ENCODE data around the gene CXCR5. TPM values are rescaled to one million over a fixed set of nuclear protein-coding genes. Genes with fewer than 3 reads are reported as not detected.
A peak's percentile ranks its signal among the peaks of the same experiment; 100 is the strongest.

Gene CXCR5
- total and polyA plus RNA-seq, 10 of the 15 experiments (the other 5 are each of a cell fraction or from before 2014, with no cell fraction given), result 0.03 to 0.63 (median 0.25) TPM

DNA sequence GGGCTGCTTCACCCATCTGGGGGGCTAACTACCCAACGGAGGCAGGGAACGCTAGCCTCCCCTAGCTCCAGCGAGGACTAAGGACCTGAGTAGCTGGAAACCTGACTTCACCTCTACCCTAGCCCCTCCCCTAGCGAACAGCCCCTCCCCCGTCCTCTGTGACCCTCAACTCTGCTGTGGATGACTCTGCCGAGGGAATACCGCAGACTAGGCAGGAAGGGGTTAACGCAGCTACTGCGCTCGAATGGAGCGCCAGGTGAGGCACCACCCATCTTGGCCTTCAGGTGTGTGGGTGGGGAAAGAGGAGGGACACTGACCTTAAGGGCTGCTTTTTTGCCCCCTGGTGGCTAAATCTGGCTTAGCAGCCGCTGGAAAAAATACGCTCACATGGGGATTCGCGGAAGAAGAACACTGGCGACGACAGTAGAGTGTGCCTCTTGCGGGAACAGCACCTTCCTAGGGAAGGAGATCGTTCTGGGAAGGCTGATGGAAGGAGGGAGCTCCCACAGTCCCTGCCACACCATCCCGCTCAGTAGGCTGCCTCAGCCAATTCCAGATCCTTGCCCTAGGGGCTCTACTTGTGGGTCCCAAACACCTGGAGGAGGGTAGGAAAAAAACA is 46.5 kb downstream of the CXCR5 start (continued):
- TF ChIP-seq EGR1 (IDR thresholded peaks at IDR 0.05; ENCODE audit: borderline replicate concordance in 1 of 2, low read depth in 2 of 2, low read length in 2 of 2) (peak in 1 of 2 experiments; percentile 78; a peak in 2 of 3 replicates), CBFB (IDR thresholded peaks at IDR 0.05; ENCODE audit: low read depth) (peak; percentile 21; the same call in 1 of the 2 replicates), MEF2B (IDR thresholded peaks at IDR 0.05; ENCODE audit: partially characterized antibody, poor library complexity, severe bottlenecking) (peak; percentile 28), NFYB (IDR thresholded peaks at IDR 0.05; ENCODE audit: insufficient read depth, low read depth, low read length) (no peak), RAD21 (IDR thresholded peaks at IDR 0.05; ENCODE audit: insufficient read depth, low read depth, low read length) (peak; percentile 63), PML (IDR thresholded peaks at IDR 0.05; ENCODE audit: low read length) (no peak), NFIC (IDR thresholded peaks at IDR 0.05; ENCODE audit: low read depth, low read length) (no peak), SMC3 (IDR thresholded peaks at IDR 0.05; ENCODE audit: borderline replicate concordance, low read length) (peak; percentile 94), NBN (IDR thresholded peaks at IDR 0.05) (no peak), GATAD2B (conservative IDR thresholded peaks at IDR 0.05; ENCODE audit: low read depth) (peak; percentile 58), CBX3 (IDR thresholded peaks at IDR 0.05; ENCODE audit: borderline replicate concordance, low read depth) (no peak), IKZF2 (IDR thresholded peaks at IDR 0.05) (peak; percentile 26 to 42; a peak in 2 of 4 replicates), IKZF1 (conservative IDR thresholded peaks at IDR 0.05) (peak; percentile 61)
- TF ChIP-seq, protein P1, sequence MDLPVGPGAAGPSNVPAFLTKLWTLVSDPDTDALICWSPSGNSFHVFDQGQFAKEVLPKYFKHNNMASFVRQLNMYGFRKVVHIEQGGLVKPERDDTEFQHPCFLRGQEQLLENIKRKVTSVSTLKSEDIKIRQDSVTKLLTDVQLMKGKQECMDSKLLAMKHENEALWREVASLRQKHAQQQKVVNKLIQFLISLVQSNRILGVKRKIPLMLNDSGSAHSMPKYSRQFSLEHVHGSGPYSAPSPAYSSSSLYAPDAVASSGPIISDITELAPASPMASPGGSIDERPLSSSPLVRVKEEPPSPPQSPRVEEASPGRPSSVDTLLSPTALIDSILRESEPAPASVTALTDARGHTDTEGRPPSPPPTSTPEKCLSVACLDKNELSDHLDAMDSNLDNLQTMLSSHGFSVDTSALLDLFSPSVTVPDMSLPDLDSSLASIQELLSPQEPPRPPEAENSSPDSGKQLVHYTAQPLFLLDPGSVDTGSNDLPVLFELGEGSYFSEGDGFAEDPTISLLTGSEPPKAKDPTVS (IDR thresholded peaks at IDR 0.05; ENCODE audit: low read depth, low read length), result 0 out of 2 replicates have a peak, but pooled peaks have one; percentile 21
- TF ChIP-seq, protein P2, sequence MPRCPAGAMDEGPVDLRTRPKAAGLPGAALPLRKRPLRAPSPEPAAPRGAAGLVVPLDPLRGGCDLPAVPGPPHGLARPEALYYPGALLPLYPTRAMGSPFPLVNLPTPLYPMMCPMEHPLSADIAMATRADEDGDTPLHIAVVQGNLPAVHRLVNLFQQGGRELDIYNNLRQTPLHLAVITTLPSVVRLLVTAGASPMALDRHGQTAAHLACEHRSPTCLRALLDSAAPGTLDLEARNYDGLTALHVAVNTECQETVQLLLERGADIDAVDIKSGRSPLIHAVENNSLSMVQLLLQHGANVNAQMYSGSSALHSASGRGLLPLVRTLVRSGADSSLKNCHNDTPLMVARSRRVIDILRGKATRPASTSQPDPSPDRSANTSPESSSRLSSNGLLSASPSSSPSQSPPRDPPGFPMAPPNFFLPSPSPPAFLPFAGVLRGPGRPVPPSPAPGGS (IDR thresholded peaks at IDR 0.05; ENCODE audit: borderline replicate concordance, insufficient read depth, low read depth, low read length, poor library complexity, severe bottlenecking), result no peak
- TF ChIP-seq, protein P3, sequence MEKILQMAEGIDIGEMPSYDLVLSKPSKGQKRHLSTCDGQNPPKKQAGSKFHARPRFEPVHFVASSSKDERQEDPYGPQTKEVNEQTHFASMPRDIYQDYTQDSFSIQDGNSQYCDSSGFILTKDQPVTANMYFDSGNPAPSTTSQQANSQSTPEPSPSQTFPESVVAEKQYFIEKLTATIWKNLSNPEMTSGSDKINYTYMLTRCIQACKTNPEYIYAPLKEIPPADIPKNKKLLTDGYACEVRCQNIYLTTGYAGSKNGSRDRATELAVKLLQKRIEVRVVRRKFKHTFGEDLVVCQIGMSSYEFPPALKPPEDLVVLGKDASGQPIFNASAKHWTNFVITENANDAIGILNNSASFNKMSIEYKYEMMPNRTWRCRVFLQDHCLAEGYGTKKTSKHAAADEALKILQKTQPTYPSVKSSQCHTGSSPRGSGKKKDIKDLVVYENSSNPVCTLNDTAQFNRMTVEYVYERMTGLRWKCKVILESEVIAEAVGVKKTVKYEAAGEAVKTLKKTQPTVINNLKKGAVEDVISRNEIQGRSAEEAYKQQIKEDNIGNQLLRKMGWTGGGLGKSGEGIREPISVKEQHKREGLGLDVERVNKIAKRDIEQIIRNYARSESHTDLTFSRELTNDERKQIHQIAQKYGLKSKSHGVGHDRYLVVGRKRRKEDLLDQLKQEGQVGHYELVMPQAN (conservative IDR thresholded peaks at IDR 0.05), result no peak
- TF ChIP-seq, protein P4, sequence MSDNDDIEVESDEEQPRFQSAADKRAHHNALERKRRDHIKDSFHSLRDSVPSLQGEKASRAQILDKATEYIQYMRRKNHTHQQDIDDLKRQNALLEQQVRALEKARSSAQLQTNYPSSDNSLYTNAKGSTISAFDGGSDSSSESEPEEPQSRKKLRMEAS (IDR thresholded peaks at IDR 0.05; ENCODE audit: low read depth, low read length), result 0 out of 2 replicates have a peak, but pooled peaks have one; percentile 24
- TF ChIP-seq, protein P5, sequence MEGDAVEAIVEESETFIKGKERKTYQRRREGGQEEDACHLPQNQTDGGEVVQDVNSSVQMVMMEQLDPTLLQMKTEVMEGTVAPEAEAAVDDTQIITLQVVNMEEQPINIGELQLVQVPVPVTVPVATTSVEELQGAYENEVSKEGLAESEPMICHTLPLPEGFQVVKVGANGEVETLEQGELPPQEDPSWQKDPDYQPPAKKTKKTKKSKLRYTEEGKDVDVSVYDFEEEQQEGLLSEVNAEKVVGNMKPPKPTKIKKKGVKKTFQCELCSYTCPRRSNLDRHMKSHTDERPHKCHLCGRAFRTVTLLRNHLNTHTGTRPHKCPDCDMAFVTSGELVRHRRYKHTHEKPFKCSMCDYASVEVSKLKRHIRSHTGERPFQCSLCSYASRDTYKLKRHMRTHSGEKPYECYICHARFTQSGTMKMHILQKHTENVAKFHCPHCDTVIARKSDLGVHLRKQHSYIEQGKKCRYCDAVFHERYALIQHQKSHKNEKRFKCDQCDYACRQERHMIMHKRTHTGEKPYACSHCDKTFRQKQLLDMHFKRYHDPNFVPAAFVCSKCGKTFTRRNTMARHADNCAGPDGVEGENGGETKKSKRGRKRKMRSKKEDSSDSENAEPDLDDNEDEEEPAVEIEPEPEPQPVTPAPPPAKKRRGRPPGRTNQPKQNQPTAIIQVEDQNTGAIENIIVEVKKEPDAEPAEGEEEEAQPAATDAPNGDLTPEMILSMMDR (IDR thresholded peaks at IDR 0.05 in 2 of 3, conservative IDR thresholded peaks at IDR 0.05 in 1 of 3; ENCODE audit: control insufficient read depth in 2 of 3, extremely low read depth in 1 of 3, insufficient read depth in 1 of 3, low read depth in 3 of 3, low read length in 3 of 3), result peak; percentile 91 to 98 (median 92)
